ENCODE measurements around the gene CAMTA1. TPM values are rescaled to one million over a fixed set of nuclear protein-coding genes. Genes with fewer than 3 reads are reported as not detected.

The CAMTA1 gene
- total and polyA plus RNA-seq, 8 donors, result 42.8 to 213 (median 118) TPM

DNA sequence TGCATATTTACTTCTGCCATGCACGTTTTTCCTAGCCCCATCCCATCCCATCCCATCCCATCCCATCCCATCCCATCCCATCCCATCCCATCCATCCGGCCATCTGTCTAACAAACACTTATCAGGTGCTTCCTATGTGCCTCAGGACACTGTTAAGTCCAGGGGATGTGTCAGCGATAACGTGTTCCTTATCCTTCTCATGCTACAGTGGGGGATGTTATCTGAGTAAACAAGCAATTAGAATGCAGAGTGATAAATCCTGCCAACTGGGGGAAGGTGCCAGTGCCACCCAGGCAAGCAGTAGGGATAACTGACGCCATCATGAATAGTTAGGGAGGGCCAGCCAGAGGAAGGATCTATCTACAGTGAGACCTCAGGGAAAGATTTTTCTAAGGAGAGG, 304.2 kb downstream of the CAMTA1 start:
- TF ChIP-seq, protein P1, sequence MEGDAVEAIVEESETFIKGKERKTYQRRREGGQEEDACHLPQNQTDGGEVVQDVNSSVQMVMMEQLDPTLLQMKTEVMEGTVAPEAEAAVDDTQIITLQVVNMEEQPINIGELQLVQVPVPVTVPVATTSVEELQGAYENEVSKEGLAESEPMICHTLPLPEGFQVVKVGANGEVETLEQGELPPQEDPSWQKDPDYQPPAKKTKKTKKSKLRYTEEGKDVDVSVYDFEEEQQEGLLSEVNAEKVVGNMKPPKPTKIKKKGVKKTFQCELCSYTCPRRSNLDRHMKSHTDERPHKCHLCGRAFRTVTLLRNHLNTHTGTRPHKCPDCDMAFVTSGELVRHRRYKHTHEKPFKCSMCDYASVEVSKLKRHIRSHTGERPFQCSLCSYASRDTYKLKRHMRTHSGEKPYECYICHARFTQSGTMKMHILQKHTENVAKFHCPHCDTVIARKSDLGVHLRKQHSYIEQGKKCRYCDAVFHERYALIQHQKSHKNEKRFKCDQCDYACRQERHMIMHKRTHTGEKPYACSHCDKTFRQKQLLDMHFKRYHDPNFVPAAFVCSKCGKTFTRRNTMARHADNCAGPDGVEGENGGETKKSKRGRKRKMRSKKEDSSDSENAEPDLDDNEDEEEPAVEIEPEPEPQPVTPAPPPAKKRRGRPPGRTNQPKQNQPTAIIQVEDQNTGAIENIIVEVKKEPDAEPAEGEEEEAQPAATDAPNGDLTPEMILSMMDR (IDR thresholded peaks at IDR 0.05), result no peak
- TF ChIP-seq EP300 (IDR thresholded peaks at IDR 0.05) (no peak), POLR2AphosphoS5 (IDR thresholded peaks at IDR 0.05) (no peak), POLR2A (IDR thresholded peaks at IDR 0.05) (no peak)
- Histone ChIP-seq H3K36me3 (no peaks in the 10 kb centered on the region), H3K4me3 (no peak overlapping the region), H3K27ac (no peak overlapping the region), H3K9me3 (no peaks in the 10 kb centered on the region), H3K4me1 (no peaks in the 10 kb centered on the region), H3K27me3 (peaks cover 0 to 32% (median 10%) of the 10 kb centered on the region in 3 donors)
- intact Hi-C loops (cut with DNase I; ENCODE audit: low total_unique reads), result no loop called here
- DNase-seq, result no peak
- WGBS, 5 donors, result 40 to 59% (median 48%) methylated on average over 5 of the region's 5 CpGs

DNA sequence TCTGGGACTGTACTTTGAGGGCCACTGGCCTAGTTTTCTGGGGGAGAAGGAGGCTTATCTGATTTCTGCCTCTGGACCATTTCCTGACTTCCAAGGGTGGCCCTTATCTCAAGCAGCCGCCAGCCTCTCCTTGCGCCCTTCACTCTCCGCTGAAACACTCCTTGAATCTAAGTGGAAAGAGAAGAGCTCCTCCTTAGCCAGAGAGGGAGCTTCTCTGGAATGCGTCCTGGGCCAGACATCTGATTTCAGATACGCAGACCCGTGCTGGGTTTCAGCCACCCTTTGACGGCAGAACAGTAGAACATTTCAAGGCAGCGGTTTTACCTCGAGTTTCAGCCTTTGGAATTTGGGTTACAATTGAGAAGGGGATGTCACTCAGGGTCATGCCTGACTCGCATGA, 308.0 kb downstream of the CAMTA1 start:
- WGBS, 5 donors, result 46 to 65% (median 54%) methylated on average over 10 of the region's 10 CpGs
- Histone ChIP-seq H3K9me3 (no peaks in the 10 kb centered on the region), H3K27me3 (peaks cover 0 to 59% (median 17%) of the 10 kb centered on the region in 3 donors), H3K27ac (no peak overlapping the region), H3K36me3 (no peaks in the 10 kb centered on the region), H3K4me3 (no peak overlapping the region), H3K4me1 (no peaks in the 10 kb centered on the region)
- no peak for DNase-seq
- TF ChIP-seq POLR2A (IDR thresholded peaks at IDR 0.05) (no peak), POLR2AphosphoS5 (IDR thresholded peaks at IDR 0.05) (no peak), EP300 (IDR thresholded peaks at IDR 0.05) (no peak)
- TF ChIP-seq, protein P1 (IDR thresholded peaks at IDR 0.05), result no peak
- intact Hi-C loops (cut with DNase I; ENCODE audit: low total_unique reads), result no loop called here

DNA sequence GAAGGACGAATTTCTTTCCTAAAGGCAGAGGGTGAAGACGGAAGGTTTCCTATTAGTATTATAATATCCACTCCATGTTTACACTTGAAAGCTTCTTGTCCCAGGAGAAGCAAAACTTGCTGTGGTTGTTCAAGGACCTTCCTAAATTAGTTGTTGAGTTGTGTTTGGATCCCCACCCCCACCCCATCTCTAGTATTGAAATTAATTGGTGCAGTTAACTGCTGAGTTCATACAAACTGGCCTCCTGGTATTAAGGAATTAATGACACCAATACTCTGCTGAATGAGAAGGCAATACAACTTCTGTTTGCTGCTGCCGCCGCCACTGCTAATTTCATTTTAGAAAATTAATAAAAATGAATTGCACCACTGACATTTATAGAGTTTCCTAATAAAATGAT, 308.8 kb downstream of the CAMTA1 start:
- Histone ChIP-seq H3K9me3 (no peaks in the 10 kb centered on the region), H3K4me1 (no peaks in the 10 kb centered on the region), H3K27me3 (peaks cover 0 to 67% (median 17%) of the 10 kb centered on the region in 3 donors), H3K27ac (no peak overlapping the region), H3K4me3 (no peak overlapping the region), H3K36me3 (no peaks in the 10 kb centered on the region)
- DNase-seq, result no peak
- intact Hi-C loops (cut with DNase I; ENCODE audit: low total_unique reads), result no loop called here
- TF ChIP-seq POLR2AphosphoS5 (IDR thresholded peaks at IDR 0.05), result no peak
- no peak for TF ChIP-seq EP300 (IDR thresholded peaks at IDR 0.05)
- TF ChIP-seq, protein P1 (IDR thresholded peaks at IDR 0.05), result no peak
- TF ChIP-seq POLR2A (IDR thresholded peaks at IDR 0.05), result no peak
- 77 to 85% (median 80%) methylated on average over 4 of the region's 4 CpGs for WGBS, 5 donors

DNA sequence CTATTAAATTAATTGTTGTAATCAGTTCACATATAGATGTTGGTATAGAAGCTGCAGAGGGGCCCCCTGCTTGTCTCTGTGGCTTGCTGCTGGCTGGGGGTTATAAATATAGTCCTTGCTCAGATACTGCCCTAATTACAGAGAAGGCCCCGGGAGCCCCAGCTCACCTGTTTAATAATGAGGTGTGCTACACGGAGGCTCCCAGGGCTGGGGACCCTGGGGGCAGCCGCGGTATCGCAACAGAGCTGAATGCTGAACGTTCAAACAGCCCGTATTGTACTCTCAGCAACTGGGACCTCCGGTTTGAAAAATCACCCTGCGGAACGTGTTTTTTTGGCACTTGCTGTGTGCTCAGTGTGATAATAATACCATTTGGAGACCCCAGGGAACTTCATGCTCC, 309.3 kb downstream of the CAMTA1 start:
- no peaks in the 10 kb centered on the region for H3K4me1 ChIP-seq
- intact Hi-C loops (cut with DNase I; ENCODE audit: low total_unique reads), result no loop called here
- no peaks in the 10 kb centered on the region for H3K36me3 ChIP-seq
- no peak overlapping the region for H3K27ac ChIP-seq
- DNase-seq, result no peak
- TF ChIP-seq POLR2A (IDR thresholded peaks at IDR 0.05), result no peak
- TF ChIP-seq, protein P1 (IDR thresholded peaks at IDR 0.05), result no peak
- TF ChIP-seq EP300 (IDR thresholded peaks at IDR 0.05), result no peak
- no peak for TF ChIP-seq POLR2AphosphoS5 (IDR thresholded peaks at IDR 0.05)
- 36 to 55% (median 38%) methylated on average over 10 of the region's 10 CpGs for WGBS, 5 donors
- H3K4me3 ChIP-seq, result no peak overlapping the region
- no peaks in the 10 kb centered on the region for H3K9me3 ChIP-seq
- H3K27me3 ChIP-seq, result peaks cover 0 to 71% (median 17%) of the 10 kb centered on the region in 3 donors

Data from stomach (tissue), 9 donors.